HuH-7 (cell line): ENCODE data around the gene KCNQ4.

Experiments used
- DNase-seq: peaks from one replicate; pipeline ENCODE4 v3.0.0; 2011; ENCODE audit warnings: low spot score

Gene KCNQ4

DNA sequence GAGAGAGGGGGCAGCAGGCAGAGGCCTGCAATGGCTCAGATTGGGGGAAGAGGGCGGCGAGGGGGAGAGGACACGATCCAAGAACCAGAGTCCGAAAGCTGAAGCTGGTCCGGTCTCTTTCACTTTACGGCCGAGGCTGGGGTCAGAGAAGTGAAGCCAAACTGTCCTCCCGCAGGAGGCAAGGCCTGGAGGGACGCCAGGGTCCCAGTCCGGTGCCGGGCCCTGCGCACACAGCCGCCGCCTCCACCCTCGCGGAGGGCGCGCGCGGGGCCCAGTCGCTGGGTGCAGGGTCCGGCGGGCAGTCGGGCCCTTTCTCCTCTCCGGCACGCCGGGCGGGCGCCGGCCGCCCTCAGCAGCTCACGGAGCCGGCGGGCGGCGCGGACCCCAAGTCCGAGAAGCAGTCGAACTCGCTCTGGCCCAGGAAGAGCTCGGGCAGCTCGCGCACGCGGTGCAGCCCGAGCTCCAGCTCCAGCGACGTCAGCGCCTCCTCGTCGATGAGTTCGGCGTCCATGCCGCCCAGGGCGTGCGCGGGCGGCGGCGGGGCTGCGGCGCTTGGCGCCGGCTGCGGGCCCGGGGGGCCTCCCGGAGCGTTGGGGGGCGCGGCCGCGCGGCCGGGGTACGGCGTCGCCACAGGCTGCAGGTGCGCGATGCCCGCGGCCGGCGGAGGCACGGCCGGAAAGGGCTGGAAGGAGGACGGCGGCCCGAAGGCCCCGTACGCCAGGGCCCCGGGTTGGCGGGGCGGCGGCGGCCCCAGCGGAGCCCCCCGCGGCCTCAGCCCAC, 77.8 kb downstream of the KCNQ4 start:
- DNase-seq = no peak

- DNase-seq = peak; percentile 91
These were observed 78.6 kb downstream of the KCNQ4 start, which contains the start of gene CITED4 for GRCh38 chr1:40862008-40862863. TSS of gene CITED4 (minus strand) at chr1:40862363. CDS start at chr1:40862127, 236 bp downstream.

GRCh38 chr1:40868051-40868723, 84.6 kb downstream of the KCNQ4 start:
- DNase-seq = no peak

DNA sequence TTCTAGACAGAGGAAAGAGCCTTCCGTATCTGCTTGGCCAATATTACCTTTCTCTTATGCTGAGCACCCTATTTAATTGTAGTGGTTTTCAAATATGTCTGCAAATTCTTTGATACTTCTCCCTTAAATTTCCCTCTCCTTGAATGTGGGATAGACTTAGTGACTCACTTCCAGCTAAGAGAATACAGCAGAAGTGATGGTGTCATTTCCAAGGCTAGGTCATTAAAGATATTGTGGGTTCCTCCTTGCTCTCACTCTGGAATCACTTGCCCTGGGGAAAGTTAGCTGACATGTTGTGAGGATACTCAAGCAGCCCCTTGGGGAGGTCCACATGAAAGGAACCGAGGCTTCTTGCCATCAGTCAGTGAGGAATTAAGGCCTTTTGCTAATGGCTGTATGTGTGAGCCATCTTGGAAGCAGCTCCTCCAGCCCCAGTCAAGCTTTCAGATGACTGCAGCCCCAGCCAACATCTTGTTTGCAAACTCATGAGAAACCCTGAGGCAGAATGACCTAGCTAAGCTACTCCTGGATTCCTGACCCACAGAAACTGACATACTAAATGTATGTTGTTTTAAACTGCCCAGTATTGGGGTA, 86.6 kb downstream of the KCNQ4 start:
- DNase-seq = no peak

DNA sequence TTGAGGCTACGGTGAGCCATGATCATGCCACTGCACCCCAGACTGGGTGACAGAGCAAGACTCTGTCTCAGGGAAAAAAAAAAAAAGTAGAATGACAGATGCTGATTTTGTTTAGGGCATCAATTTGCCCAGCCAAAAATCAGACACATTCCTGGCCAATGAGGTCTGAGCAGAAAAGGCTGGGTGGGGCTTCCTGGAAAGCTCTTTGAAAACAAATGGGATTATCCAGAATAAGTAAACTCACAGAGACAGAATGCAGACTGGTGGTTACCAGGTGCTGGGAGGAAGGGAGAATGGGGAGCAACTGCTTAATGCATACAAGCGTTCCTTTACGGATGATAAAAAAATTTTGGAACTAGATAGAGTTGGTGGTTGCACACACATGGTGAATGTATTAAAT, 88.7 kb downstream of the KCNQ4 start:
- no peak for DNase-seq

- DNase-seq = no peak
These were observed 90.4 kb downstream of the KCNQ4 start for GRCh38 chr1:40873863-40874472.

- DNase-seq = no peak
These were observed 92.8 kb downstream of the KCNQ4 start for GRCh38 chr1:40876436-40876761.

GRCh38 chr1:40876891-40877290, 93.3 kb downstream of the KCNQ4 start:
- DNase-seq = no peak

GRCh38 chr1:40877698-40878097, 94.1 kb downstream of the KCNQ4 start:
- no peak for DNase-seq

DNA sequence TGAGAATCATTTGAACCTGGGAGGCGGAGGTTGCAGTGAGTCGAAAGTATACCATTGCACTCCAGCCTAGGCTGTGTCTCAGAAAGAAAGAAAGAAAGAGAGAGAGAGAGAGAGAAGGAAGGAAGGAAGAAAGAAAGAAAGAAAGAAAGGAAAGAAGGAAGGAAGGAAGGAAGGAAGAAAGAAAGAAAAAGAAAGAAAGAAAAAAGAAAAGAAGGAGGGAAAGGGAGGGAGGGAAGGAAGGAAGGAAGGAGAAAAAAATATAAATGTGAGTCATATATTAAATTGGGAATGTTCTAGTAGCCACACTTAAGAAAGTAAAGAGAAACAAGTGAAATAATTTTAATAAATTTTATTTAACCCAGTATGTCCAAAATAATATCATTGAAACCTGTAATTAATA, 95.3 kb downstream of the KCNQ4 start:
- DNase-seq = no peak

DNA sequence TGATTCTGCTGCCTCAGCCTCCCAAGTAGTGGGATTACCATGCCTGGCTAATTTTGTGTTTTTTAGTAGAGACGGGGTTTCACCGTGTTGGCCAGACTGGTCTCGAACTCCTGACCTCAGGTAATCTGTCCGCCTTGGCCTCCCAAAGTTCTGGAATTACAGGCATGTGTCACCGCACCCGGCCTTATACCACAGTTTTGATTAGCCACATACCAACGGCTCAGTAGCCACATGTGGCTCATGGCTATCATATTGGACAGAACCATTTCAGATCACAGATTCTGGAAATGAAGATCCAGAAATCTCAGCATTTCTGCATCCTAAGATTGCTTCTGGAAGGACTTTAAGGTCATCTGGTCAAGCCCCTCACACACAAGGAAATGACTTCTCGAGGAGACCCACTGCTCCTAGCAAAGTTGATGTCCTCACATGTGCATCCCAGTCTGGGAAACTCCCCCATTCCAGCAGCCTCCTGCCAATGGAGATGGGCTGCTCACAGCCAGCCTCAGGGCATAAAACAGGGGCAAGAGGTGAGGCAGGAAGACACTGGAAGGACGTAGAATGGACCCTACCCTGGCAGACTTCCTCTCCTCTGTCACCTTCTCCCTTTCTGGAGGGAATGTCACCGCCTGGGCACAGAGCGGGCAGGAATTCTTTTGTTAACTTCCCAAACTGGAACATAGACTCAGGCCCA, 96.0 kb downstream of the KCNQ4 start:
- no peak for DNase-seq

- no peak for DNase-seq
These were observed 97.4 kb downstream of the KCNQ4 start for GRCh38 chr1:40880813-40881549.

DNA sequence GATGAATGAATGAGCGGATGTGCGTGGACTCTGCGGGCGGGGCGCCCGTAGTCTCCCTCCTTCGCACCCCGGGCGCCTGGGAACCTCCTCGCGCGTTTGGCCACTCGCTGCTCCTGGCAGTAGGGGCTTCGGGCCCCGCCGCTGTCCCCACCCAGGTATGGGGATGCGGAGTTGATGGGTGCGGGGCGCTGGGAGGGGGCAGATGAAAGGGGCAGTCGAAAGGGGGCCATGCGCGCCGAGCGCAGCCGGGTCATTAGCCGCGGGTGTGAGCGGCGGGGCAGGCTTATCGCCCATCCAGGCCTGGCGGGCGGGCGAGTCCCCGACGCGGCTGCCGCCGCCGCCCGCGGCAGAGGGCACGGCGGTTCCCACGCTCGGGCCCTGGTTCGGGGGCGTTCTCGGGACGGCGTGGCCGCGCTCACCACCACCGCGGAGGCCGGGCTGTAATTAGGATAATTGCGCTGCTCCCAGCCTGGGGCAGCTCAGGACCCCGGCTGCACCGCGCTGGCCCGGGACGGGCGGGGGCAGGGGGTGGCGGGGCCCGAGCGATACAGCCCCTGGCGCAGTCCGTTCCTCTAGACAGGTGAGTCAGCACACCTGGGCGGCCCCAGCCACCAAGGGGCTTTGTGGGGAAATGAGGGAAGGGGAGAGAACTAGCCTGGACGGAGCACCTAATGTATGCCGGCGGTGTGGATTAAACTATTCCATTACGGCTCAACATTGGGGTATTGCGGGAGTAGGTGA, 100.6 kb downstream of the KCNQ4 start:
- DNase-seq = no peak

DNA sequence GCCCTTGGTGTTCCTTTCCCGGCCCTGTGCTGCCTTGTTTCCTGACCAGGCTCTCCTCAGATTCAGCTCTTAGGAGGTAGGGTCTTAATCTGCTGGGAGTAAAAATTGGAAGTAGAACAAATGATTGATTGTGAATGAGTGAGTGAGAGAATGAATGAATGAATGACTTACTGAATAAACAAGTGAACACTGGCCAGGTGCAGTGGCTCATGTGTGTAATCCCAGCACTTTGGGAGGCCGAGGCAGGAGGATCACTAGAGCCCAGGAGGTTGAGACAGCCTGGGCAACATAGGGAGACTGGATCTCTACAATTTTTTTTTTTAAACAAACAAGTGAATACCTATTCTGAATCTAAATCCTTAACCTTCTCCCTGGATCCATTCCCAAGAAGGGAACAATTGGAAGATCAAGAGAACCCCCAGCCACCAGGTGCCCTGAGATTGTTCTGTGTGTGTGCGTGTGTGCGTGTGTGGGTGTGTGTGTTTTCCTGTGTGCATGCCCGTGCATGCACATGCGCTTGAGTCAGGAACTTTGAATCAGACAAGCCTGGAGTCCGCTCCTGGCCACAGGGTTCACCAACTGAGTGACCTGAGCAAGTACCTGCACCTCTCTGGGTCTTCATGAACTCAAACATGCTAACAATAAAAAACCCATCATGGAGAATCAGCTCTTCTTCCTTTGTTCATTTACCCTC, 102.9 kb downstream of the KCNQ4 start:
- no peak for DNase-seq

DNA sequence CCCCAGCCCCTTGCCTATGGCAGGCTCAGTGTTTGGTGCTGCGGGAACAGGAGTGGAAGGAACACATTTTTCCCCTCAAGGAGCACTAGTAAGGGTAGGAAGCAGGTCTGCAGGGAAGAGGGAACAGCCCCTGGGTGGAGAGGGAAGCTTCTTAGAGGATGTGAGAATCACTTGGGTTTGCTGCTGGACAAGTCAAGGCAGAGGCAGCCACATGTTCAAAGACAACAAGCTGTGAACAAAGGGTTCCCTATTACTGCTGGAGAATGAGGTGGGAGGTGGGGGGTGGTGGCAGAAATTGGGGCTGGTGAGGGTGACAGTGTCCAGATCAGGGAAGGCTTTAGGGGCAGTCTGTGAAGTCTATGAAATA, 103.4 kb downstream of the KCNQ4 start:
- no peak for DNase-seq

GRCh38 chr1:40887652-40888051, 104.1 kb downstream of the KCNQ4 start:
- DNase-seq = no peak
